Measurements from ENCODE around the gene LMF2. TPM values are rescaled to one million over a fixed set of nuclear protein-coding genes. Genes with fewer than 3 reads are reported as not detected.
A peak's percentile ranks its signal among the peaks of the same experiment; 100 is the strongest.

LMF2 gene
- total RNA-seq, 2 experiments from 2014 or later = 128 to 141 TPM

GRCh38 chr22:50517495-50518260, 10.2 kb upstream of the LMF2 start:
- Mint-ChIP-seq H3K36me3 (peaks cover 13% of the 10 kb centered on the region), H3K27ac (no peak overlapping the region), H3K4me3 (no peak overlapping the region), H3K4me1 (peaks cover 8% of the 10 kb centered on the region), H3K27me3 (no peaks in the 10 kb centered on the region), H3K9me3 (no peaks in the 10 kb centered on the region)
- ATAC-seq (ENCODE audit: low read depth) (no peak), DNase-seq (no peak)
- POLR2A ChIA-PET = interaction anchor here (0.6 to 1.6 kb wide), 3 partner anchors 8 to 16 kb away, joined by 3 to 7 read pairs (median 4); partner anchors contain the start of genes LMF2, NCAPH2 and SCO2

DNA sequence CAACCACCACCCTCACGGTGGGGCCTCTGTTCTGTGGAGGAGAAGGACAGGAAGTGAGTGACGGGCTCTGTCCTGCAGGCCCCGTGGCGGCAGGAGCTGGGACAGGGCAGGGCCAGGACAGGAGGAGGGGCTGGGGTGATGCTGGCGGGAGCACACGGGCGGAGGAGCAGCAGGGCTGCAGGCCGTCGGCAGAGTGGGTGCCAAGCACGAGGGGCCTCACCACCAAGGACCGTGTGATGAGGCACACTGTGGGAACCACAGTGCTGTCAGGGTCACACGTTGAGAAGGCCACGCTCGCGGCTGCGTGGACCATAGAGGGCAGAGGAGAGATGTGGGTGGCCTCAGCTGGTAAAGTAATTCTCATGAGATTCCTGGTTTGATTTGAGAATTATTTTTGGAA, 9.4 kb upstream of the LMF2 start:
- ATAC-seq (ENCODE audit: low read depth) (no peak), DNase-seq (no peak)
- no peaks in the 10 kb centered on the region for H3K9me3 Mint-ChIP-seq
- no peak overlapping the region for H3K27ac Mint-ChIP-seq
- peaks cover 18% of the 10 kb centered on the region for H3K36me3 Mint-ChIP-seq
- no peaks in the 10 kb centered on the region for H3K27me3 Mint-ChIP-seq
- POLR2A ChIA-PET = interaction anchor here (1.0 to 1.6 kb wide), 3 partner anchors 9 kb away, joined by 3 to 7 read pairs (median 3); partner anchors contain the start of genes LMF2, NCAPH2 and SCO2
- H3K4me1 Mint-ChIP-seq = peaks cover 12% of the 10 kb centered on the region
- no peak overlapping the region for H3K4me3 Mint-ChIP-seq

DNA sequence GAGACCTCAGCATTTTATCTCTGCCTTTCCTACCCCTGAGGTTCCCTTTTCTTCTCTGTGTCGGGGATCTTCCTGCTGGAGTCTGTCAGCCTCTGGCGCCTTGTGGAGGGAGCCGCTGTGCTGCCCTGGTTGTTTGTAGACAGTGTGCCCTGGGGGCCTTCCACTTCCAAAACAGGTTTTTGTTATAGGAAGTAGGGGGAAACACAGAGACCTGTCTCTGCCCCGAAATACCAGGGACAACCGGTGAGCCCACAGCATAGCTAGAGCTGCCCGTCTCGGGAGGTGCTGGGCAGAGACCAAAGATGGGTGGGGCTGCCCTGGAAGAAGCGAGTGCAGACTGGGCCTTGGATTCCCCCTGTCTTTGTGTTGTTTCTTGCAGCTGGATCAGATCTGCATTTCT, 8.6 kb upstream of the LMF2 start:
- Mint-ChIP-seq H3K36me3 (peaks cover 17% of the 10 kb centered on the region), H3K4me3 (no peak overlapping the region), H3K4me1 (peaks cover 12% of the 10 kb centered on the region), H3K27me3 (no peaks in the 10 kb centered on the region), H3K27ac (no peak overlapping the region), H3K9me3 (no peaks in the 10 kb centered on the region)
- DNase-seq = no peak
- ATAC-seq (ENCODE audit: low read depth) = no peak
- POLR2A ChIA-PET = interaction anchor here (1.0 kb wide), 1 partner anchor 8 kb away, joined by 3 read pairs; the partner anchor contains the start of genes LMF2 and NCAPH2

DNA sequence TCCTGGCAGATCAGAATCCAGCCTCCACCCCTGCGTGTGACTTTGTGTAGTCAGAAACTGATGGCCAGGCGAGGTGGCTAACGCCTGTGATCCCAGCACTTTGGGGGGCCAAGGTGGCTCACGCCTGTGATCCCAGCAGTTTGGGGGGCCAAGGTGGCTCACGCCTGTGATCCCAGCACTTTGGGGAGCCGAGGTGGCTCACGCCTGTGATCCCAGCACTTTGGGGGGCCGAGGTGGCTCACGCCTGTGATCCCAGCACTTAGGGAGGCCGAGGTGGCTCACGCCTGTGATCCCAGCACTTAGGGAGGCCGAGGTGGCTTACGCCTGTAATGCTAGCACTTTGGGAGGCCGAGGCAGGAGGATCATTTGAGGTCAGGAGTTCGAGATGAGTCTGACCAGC, 5.7 kb upstream of the LMF2 start:
- Mint-ChIP-seq H3K27ac (no peak overlapping the region), H3K36me3 (peaks cover 10% of the 10 kb centered on the region), H3K4me1 (peaks cover 22% of the 10 kb centered on the region)

DNA sequence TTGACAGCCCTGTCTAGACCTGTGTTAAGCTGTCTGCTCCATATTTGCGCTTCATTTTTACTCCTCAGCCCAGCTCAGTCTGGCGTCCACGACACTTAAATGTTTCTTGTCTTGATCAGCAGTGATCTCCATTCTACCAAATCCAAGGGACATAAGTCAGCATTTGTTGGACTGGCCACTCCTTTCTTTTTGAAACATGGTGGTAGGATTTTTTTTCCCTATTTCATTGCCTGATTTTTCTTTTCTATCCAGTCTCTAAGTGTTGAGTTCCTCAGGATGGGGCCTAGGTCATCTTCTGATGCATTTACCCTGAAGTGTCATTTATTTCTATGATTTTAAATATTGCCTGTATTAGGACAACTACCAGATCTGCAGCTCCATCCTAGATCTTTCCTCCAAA, 1.4 kb upstream of the LMF2 start:
- Mint-ChIP-seq H3K36me3 (peaks cover 5% of the 10 kb centered on the region), H3K27me3 (no peaks in the 10 kb centered on the region), H3K27ac (peak overlapping the region; percentile 91), H3K4me3 (peak overlapping the region; percentile 89), H3K4me1 (peaks cover 14% of the 10 kb centered on the region), H3K9me3 (no peaks in the 10 kb centered on the region)
- ATAC-seq (ENCODE audit: low read depth) (no peak), DNase-seq (no peak)
- POLR2A ChIA-PET = interaction anchor here (1.0 to 6.1 kb wide), 13 partner anchors 9 to 318 kb away, joined by 3 to 175 read pairs (median 7); partner anchors contain the start of genes ADM2, HDAC10, SCO2 and SYCE3

More for the DNA sequence above, 5.7 kb upstream of the LMF2 start:
- H3K4me3 Mint-ChIP-seq = no peak overlapping the region
- H3K27me3 Mint-ChIP-seq = no peaks in the 10 kb centered on the region
- POLR2A ChIA-PET = interaction anchor here (2.5 to 6.1 kb wide), 2 partner anchors 11 to 13 kb away, joined by 13 to 175 read pairs; partner anchors contain the start of gene SCO2
- no peak for DNase-seq
- ATAC-seq (ENCODE audit: low read depth) = no peak
- no peaks in the 10 kb centered on the region for H3K9me3 Mint-ChIP-seq

DNA sequence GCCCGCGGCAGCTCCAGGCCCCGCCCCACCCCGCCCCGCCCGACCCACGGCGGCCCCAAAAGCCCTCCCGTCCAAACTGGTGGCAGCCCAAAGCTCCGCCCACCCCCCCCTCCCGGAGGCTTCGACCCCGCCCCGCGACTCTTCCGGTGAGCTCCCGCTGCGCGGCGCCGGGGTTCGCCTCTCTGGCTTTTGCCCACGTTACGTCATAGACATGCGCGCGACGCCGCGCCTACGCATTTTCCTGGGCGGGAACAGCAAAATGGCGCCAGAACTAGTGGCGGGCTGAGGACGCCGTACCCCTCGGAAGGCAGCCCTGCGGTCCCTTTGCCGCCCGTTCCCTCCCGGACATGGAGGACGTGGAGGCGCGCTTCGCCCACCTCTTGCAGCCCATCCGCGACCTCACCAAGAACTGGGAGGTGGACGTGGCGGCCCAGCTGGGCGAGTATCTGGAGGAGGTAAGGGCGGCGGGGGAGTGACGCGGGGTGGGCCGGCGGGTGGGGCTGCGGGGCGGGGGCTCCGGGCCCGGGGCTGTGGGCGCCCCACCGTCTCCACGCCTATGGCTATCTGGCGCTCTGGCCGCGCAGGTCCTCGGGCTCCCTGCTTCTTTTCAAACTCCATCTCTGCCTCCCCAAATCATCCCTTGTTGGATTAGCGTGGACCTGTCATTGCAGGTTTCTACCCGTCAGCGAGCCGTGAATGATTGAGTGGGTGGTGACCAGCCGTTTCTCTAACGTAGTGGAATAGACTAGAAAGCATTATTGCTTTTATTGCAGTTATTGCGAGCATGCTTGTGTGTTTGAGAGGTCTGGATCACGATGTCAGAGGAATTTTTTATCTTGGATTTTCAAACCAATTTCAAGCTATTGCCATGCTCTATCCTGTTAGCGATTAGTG, 736 bp upstream of the LMF2 start, which contains the start of gene NCAPH2:
NCAPH2 (plus strand) TSS at position 234 of the 894 bp plus-strand sequence; CDS start at position 348, 114 bp downstream.
- DNase-seq = peak; percentile 98
- peak; percentile 72 for ATAC-seq (ENCODE audit: low read depth)
- H3K4me1 Mint-ChIP-seq = peaks cover 14% of the 10 kb centered on the region
- POLR2A ChIA-PET = interaction anchor here (0.5 to 6.1 kb wide), 36 partner anchors 8 to 457 kb away, joined by 3 to 175 read pairs (median 4); partner anchors contain the start of genes ADM2, CHKB, HDAC10 and KLHDC7B
- no peaks in the 10 kb centered on the region for H3K27me3 Mint-ChIP-seq
- no peaks in the 10 kb centered on the region for H3K9me3 Mint-ChIP-seq
- H3K36me3 Mint-ChIP-seq = peaks cover 5% of the 10 kb centered on the region
- H3K4me3 Mint-ChIP-seq = peak within 1 kb of the TSS; percentile 97
- peak within 1 kb of the TSS; percentile 92 for H3K27ac Mint-ChIP-seq

- ATAC-seq (ENCODE audit: low read depth) = peak; percentile 4
- DNase-seq = no peak
- Mint-ChIP-seq H3K36me3 (no peaks in the 10 kb centered on the region), H3K9me3 (no peaks in the 10 kb centered on the region), H3K4me3 (peak overlapping the region; percentile 97), H3K27me3 (no peaks in the 10 kb centered on the region), H3K4me1 (peaks cover 10% of the 10 kb centered on the region), H3K27ac (peak overlapping the region; percentile 92)
- POLR2A ChIA-PET = interaction anchor here (0.9 to 6.1 kb wide), 7 partner anchors 17 to 120 kb away, joined by 3 to 175 read pairs (median 12); partner anchors contain the start of genes SCO2 and TYMP
These were observed 686 bp downstream of the LMF2 start for GRCh38 chr22:50506611-50507420.

DNA sequence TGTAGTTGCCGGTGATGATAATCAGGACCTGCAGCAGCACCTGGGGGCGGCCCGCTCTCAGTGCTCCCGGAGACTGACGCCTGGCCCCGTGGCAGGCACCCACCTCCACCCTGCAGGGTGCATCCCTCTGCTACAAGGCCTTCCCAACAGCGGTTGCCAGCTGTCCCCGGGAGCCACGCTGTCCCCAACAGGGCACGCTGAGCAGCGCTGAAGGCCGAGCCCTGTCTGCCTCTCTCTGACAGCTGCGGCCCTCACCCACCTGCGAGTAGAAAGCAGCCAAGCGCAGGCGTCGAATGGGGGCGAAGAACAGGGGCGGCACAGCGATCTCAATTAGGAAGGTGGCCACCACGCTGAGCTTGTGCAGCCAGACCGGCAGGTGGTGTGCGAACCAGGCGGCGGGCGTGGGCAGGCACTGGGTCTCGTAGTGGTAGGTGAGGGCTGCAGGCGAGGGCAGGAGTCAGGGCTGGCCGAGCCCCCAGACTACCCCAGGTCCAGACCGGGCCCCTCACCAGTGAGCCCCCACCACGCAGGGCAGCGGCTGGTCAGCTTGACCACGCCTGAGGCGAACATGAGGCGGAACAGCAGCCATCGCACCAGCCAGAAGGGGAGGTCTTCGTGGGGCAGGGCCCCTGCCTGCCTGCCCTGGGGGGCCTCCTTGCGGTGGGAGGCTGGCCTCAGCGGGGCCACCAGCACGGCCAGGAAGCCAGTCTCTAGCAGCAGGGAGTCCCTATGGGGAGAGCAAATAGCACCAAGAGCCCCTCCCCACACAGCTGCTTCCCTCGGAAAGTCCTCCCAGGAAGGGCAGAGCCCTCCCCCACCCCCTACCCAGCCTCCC, 1.5 kb downstream of the LMF2 start:
- ATAC-seq (ENCODE audit: low read depth) (no peak), DNase-seq (peak; percentile 33)
- Mint-ChIP-seq H3K9me3 (no peaks in the 10 kb centered on the region), H3K4me1 (peaks cover 10% of the 10 kb centered on the region), H3K36me3 (no peaks in the 10 kb centered on the region), H3K4me3 (peak overlapping the region; percentile 97), H3K27me3 (no peaks in the 10 kb centered on the region), H3K27ac (peak overlapping the region; percentile 45)
- POLR2A ChIA-PET = interaction anchor here (0.9 to 1.9 kb wide), 2 partner anchors 35 to 42 kb away, joined by 3 to 7 read pairs; no protein-coding TSS in a partner anchor

DNA sequence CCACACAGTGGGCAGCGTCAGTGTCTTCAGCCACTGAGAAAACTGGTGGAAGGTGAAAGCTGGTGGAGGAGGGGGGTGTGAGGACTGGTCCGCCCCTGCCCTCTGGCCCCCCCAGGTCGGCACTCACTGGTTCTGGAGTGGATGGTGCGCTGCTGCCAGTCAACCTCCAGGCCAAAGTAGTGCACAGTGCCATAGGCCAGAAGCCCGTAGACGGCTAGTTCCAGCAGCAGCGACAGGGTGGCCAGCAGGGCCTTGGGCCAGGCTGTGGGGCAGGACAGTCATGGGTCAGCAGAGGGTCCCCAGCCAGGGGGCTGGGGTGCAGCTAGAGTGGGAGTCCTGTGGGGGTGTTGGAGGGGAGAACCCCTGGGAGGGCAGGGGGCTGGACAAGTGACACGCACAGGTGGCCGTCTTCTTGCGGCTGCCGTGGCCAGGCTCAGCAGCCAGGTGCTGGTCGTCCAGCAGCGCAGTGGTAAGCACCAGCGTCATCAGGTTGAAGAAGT, 2.2 kb downstream of the LMF2 start:
- peak overlapping the region; percentile 35 for H3K4me3 Mint-ChIP-seq
- DNase-seq = no peak
- POLR2A ChIA-PET = interaction anchor here (1.0 kb wide), 1 partner anchor 20 kb away, joined by 3 read pairs; the partner anchor contains the start of gene SCO2
- H3K4me1 Mint-ChIP-seq = peaks cover 10% of the 10 kb centered on the region
- no peak for ATAC-seq (ENCODE audit: low read depth)
- H3K27me3 Mint-ChIP-seq = no peaks in the 10 kb centered on the region
- no peaks in the 10 kb centered on the region for H3K36me3 Mint-ChIP-seq
- H3K27ac Mint-ChIP-seq = no peak overlapping the region
- no peaks in the 10 kb centered on the region for H3K9me3 Mint-ChIP-seq

GRCh38 chr22:50504369-50505211, 2.9 kb downstream of the LMF2 start:
- Mint-ChIP-seq H3K27me3 (no peaks in the 10 kb centered on the region), H3K36me3 (no peaks in the 10 kb centered on the region), H3K4me1 (peaks cover 9% of the 10 kb centered on the region), H3K4me3 (no peak overlapping the region), H3K27ac (no peak overlapping the region), H3K9me3 (no peaks in the 10 kb centered on the region)
- ATAC-seq (ENCODE audit: low read depth) (no peak), DNase-seq (peak; percentile 35)
- POLR2A ChIA-PET = interaction anchor here (1.0 kb wide), 1 partner anchor 21 kb away, joined by 3 read pairs; the partner anchor contains the start of gene SCO2

All from activated naive CD8-positive, alpha-beta T cell treated with anti-CD3 and anti-CD28 coated beads, Interleukin-2, amount 10 ng/mL, durations not matched to agents 7 days and 5 days (primary cell).